ENCODE measurements around the gene SRRM2.

Gene SRRM2

GRCh38 chr16:2819179-2819938 is 66.9 kb downstream of the SRRM2 start:
- no peak overlapping the region for H3K27ac ChIP-seq (ENCODE audit: low read depth in 2 of 2, low read length in 2 of 2)
- no peaks in the 10 kb centered on the region for H3K36me3 ChIP-seq (ENCODE audit: control insufficient read depth in 2 of 2, insufficient read depth in 2 of 2, low read length in 2 of 2)

GRCh38 chr16:2819939-2820835 is 67.7 kb downstream of the SRRM2 start:
- H3K27me3 ChIP-seq (ENCODE audit: control insufficient read depth in 2 of 2, insufficient read depth in 2 of 2, low read length in 2 of 2), result no peaks in the 10 kb centered on the region
- H3K9ac ChIP-seq (ENCODE audit: low read depth in 1 of 2, low read length in 2 of 2), result no peak overlapping the region
- H3K27ac ChIP-seq (ENCODE audit: low read depth in 2 of 2, low read length in 2 of 2), result no peak overlapping the region
- H3K4me3 ChIP-seq (ENCODE audit: low read length in 2 of 2), result no peak overlapping the region
- peaks cover 0 to 2% of the 10 kb centered on the region in 2 donors for H3K4me1 ChIP-seq (ENCODE audit: control insufficient read depth in 2 of 2, insufficient read depth in 2 of 2, low read length in 2 of 2)
- H3K9me3 ChIP-seq (ENCODE audit: control insufficient read depth in 2 of 2, low read length in 2 of 2), result no peaks in the 10 kb centered on the region
- no peaks in the 10 kb centered on the region for H3K36me3 ChIP-seq (ENCODE audit: control insufficient read depth in 2 of 2, insufficient read depth in 2 of 2, low read length in 2 of 2)

More at GRCh38 chr16:2819179-2819938, 66.9 kb downstream of the SRRM2 start:
- no peaks in the 10 kb centered on the region for H3K27me3 ChIP-seq (ENCODE audit: control insufficient read depth in 2 of 2, insufficient read depth in 2 of 2, low read length in 2 of 2)
- no peaks in the 10 kb centered on the region for H3K9me3 ChIP-seq (ENCODE audit: control insufficient read depth in 2 of 2, low read length in 2 of 2)
- H3K4me1 ChIP-seq (ENCODE audit: control insufficient read depth in 2 of 2, insufficient read depth in 2 of 2, low read length in 2 of 2), result peaks cover 0 to 2% of the 10 kb centered on the region in 2 donors
- no peak overlapping the region for H3K9ac ChIP-seq (ENCODE audit: low read depth in 1 of 2, low read length in 2 of 2)
- no peak overlapping the region for H3K4me3 ChIP-seq (ENCODE audit: low read length in 2 of 2)

Data from mucosa of rectum (tissue), 2 donors.